HG03095 (cell line): ENCODE results near the gene PRMT5.
"Not testable (repeated sequence)": the region's sequence is repeated elsewhere in the genome, so short reads cannot be mapped to it uniquely, and the experiment has no call there.

Experiments used
- ATAC-seq: cut with Tn5 transposase; IDR thresholded peaks from one replicate; pipeline ENCODE4 v1.9.1; 2021; ENCODE audit warnings: moderate library complexity; ENCODE audit not compliant: unreplicated experiment

PRMT5 gene

DNA sequence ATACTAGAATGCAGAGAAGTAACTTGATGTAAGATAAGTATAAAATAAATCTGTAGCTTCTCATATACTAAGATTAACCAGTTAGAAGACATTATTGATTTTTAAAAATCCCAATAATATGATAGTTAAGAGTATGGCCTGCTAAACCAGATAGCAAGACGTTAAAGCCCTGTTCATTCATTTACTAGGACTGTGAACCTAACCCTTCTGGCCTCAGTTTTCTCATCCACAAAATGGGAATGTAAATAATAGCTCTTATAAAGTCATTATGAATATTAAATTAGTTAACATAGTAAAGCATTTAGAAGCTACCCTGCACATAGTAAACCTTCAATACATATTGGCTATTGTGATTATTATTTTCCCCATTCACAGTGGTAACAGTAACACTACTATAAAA, 6.0 kb upstream of the PRMT5 start:
- no peak for ATAC-seq

DNA sequence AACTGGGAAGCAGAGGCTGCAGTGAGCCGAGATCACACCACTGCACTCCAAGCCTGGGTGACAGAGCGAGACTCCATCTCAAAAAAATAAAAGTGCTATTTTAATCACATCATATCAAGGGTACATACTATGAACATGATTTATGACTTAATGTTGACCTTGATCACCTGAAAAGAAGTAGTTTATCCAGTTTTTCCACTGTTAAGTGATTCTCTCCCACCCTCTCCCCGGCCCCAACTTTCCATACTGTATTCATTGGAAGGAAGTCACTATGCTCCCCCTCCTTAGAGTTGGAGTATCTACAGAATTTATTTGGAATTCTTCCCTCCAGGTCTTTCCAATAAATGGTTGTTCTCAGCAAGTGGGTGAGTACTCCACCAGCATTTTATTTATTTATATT, 3.0 kb upstream of the PRMT5 start:
- ATAC-seq: no peak

DNA sequence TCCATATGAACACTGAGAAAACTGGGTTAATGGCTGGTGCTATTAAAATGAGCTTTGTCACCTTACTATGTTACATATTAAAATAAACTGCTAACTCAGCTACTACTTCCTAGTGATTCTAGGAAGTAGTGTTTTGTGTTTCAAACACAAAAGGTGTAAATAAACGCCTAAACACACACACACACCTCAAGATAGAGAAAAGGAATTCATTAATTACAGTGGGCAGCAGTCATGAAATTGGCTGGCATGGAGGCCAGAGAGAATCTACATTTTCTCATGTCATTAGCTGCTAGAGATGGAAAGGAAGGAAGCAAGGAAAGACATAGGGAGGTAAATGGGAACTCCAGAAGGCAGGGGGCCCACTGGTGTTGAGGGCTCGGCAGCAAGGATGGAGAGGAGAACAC, 787 bp upstream of the PRMT5 start:
- no peak for ATAC-seq

DNA sequence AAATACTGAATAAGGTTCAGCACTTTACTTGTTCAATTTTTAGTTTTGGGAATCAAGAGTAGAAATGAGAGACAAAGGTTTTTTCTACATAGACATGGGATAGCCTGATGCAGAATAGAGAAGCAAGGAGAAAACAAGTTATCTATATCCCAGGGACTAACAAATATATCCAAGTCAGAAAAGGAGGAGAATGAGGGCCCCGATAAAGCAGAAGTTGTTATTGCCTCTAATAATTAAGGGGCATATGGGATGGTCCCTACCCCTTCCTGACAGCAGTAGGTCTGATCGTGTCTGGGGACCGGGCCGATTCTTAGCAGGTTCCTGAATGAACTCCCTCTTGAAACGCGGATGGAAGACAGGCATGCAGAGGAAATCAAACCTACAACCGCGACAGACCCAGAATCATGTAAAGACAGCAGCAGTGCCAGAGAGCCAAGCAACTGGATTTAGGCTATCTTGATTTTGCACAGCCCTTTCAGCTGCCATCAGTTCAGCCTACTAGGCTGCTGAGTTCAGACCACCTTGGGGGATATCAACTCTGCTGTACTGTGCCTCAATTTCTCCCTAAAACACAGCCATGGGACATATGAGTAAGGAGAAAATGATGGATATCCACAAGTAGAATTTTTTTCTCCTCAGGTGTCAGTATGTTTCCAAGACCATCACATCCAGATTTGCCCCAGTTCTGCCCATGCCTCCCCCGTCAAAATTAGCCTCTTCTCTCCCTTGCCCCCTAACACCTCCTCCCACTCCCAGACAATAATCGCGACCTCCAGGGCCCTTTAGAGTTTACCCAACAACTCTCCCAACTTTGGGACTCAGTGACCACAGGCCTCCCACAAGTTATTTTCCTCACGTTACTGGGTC, 706 bp downstream of the PRMT5 start:
- ATAC-seq: no peak

DNA sequence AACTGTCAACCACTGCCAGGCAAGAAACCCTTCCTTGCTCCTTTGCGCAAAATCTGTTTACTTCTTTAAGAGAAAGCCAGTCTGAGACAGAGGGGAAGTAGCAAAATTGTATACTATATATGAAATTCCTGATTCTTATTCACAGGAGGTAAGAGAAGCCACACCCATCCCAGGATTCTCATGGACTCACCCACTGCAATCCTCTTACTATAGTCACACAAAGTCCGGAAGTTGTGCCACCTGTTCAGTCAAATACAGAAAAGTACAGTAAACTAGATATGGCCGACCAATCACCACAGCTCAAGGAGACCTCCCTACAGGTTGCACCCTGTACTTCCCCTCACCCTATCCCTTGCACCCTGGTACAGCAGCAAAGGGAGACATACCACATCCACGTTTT, 2.9 kb downstream of the PRMT5 start:
- ATAC-seq: no peak

DNA sequence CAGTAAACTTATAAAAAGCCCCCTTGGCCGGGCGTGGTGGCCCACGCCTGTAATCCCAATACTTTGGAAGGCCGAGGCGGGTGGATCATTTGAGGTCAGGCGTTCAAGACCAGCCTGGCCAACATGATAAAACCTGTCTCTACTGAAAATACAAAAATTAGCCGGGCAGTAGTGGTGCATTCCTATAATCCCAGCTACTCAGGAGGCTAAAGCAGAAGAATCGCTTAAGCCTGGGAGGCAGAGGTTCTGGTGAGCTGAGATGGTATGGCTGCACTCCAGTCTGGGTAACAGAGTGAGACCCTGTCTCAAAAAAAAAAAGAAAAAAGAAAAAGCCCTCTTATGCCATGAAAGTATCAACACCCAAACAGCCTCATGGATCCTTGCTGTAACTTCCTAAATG, 3.7 kb downstream of the PRMT5 start:
- ATAC-seq: no peak

DNA sequence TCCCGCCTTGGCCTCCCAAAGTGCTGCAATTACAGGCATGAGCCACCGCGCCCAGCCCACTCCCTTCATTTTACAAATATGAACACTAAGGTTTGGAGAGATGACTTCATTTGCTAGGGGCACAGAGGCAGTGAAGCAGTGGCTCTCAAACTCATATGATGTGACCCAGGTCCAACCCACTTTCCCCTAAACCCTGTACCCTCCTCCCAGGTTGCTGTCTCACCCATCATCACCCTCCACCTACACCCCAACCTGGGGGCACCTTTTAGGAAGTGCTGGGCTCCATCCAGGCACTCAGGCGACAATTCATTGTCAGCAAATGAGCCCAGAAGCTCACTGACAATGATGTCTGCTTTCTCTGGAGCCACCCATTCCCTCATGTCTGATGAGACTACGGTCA, 5.4 kb downstream of the PRMT5 start:
- no peak for ATAC-seq

DNA sequence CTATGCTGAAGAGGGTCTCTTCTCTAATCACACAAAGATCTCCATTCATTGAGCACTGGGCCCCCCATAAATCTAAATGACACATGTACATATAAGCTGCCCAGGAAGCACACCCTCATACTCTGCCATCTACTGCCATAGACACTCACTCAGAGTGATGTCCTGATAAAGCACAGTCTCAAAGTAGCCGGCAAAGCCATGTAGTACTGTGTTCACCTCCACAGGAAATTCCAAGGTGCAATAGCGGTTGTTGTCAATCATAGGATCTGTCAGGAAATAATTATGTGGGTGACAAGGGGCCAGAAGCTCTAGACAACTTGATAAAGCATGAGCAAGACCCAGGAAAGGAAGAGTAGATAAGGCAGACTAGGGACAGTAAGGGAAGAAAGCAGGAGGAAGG, 6.9 kb downstream of the PRMT5 start:
- no peak for ATAC-seq

DNA sequence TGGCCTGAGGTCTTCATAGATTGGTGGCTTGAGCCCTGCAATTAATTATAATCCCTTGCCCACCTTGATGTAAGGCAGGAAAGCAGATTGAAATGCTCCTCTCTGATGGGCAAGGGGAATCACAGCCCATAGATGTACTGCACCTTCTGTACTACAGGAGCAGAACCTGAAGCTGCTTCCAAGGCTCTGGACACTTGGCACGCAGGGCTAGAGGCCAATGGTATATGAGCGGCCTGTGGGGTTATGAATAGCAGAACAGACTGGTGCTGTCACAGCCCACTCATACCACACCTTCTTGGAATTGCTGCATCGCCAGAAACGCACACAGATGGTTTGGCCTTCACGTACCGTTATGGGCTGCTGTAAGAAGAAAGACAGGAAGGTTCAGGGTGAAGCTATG, 8.5 kb downstream of the PRMT5 start:
- no peak for ATAC-seq

DNA sequence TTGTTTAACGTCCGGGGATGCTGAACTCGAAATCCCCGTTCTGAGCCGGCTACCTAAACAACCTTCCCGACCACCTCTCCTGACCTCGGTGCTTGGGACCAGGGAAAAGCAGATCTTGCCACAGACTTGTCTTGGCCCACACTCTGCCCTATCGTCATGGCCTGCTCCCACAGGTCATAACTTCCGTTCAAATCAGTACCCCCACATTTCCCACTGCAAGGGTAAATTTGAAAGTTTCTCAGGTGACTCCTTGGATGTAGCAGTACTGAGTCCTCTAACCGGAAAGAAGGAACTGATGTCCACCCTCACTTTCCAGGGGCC, 9.6 kb downstream of the PRMT5 start:
- no peak for ATAC-seq

DNA sequence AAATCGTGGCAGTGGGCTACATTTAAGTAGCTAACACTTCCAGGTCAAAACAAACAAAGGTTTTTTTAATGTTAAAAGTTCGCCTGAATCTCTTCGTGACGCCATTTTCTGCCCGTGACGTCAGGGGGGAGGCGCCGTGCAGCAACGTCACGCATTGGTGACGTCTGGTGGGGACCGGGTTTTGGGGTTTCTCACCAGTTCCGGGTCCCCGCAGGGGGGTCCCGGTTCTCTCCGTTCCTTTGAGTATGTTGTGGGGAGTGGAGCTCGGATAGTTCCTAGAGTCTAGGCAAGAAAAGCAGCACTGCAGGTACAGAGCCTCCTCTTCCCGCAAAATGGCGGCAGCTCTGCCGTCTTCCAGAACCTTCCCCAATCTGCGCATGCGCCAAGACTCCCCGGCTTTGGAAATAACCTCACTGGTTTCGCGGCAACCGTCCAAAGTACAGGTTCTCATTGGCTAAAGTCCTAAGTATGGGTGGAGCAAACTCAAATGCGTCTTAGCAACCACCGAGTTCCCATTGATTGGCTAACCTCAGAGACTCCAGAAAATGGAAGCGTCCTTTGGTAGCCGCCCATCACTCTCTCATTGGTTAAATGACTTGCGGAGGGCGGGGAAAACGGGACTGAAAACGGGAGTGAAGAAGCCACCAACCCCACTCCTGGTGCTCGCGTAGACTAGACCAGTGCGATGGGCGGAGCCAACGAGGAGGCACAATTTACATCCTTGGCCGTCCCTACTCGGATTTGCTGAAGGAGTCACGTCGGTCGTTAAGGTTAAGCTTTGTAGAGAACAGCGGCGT, 10.2 kb downstream of the PRMT5 start, which contains the start of gene RBM23:
TSS of gene RBM23 (minus strand) at position 346 of the 797 bp plus-strand sequence.
- peak; percentile 86 for ATAC-seq

DNA sequence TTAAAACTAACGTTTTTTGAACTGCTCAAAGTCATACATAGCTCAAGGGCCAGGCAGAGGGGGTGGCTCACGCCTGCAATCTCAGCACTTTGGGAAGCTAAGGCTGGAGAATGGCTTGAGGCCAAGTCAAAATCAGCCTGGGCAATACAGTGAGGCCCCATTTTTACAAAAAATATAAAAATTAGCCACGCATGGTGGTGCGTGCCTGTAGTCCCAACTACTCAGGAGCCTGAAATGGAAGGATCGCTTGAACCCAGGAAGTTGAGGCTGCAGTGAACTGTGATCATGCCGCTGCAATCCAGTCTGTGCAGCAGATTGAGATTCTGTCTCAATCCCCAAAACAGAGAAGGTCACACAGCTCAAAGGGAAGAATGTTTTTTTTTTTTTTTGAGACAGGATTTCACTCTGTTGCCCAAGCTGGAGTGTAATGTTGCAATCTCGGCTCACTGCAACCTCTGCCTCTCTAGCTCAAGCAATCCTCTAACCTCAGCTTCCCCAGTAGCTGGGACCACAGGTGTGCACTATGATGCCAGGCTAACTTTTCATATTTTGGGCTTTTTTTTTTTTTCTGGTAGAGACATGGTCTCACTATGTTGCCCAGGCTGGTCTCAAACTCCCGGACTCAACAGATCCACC, 13.2 kb downstream of the PRMT5 start:
- ATAC-seq: no peak

DNA sequence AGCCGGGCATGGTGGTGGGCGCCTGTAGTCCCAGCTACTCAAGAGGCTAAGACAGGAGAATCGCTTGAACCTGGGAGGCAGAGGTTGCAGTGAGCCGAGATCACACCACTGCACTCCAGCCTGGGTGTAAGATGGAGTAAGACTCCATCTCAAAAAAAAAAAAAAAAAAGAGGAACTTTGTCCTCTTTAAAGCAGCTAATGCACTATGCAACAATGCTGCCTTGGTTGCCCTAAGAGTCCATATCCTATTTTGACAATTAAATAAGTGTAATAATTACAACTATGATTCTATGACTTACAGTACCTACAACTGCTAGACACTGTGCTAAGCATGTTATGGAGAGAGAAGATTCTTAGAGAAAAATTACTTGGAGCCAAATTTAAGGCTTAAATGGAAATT, 14.3 kb downstream of the PRMT5 start:
- not testable (repeated sequence) for ATAC-seq

DNA sequence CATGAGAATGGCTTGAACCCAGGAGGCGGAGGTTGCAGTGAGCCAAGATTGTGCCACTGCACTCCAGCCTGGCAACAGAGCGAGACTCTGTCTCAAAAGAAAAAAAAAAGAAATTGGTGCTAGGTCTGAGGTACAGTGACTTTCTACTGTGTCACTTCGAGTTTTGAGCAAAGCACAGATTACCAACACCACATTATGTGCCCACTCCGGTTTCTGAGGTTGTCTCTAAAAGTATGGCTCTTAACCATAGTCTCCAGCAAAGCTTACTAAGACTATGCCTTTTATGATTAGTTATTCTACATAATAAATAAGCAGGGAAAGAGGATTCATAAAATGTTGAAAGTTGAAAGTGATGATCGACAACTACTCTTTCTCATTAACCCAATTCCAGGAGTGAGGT, 18.3 kb downstream of the PRMT5 start:
- no peak for ATAC-seq

DNA sequence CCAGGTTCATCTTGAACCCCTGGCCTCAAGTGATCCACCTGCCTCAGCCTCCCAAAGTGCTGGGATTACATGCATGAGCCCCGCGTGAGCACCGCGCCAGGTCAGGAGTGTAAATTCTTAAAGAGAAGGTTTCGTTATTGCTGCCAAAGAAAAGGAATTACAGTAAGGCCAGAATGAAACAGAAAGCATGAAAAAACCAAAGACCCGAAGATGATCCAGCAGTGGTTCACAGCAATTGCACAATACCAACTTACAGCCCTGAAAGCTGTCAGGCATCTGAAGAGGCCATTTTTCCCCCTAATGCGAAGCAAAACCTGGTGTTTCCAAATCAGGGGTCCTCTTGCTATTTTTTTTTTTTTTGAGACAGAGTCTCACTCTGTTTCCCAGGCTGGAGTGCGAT, 20.6 kb downstream of the PRMT5 start:
- no peak for ATAC-seq

DNA sequence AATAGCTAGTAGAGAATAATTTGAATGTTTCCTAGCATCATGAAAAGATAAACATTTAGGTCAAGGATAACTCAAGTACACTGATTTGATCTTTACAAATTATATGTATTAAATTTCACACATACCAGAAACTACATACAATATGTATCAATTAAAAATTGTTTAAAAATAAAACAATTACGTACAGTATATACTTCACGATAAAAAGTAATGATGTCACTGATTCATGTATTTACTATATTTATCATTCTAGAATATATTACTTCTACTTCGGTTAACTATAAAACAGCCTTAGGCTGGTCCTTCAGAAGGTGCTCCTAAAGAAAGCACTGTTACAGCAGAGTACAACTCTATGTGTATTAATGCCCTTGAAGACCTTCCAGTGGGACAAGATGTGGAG, 21.7 kb downstream of the PRMT5 start:
- no peak for ATAC-seq

DNA sequence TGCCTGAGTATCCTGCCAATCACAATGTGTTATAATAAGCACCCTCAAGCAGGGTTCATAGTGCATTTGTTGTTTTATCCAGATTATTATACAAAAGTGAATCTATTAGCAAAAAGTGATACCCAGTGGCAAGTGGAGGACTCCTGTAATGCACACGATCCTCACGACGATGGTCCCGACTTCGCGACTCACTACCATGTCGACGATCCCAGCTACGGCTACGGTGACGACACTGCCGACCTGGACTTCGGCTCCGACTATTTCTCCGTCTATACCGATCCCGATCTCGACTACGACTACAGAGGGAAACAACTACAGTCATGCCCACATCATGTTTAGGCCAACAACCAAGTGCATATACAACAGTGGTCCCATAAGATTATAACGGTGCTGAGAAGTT, 23.1 kb downstream of the PRMT5 start:
- no peak for ATAC-seq

DNA sequence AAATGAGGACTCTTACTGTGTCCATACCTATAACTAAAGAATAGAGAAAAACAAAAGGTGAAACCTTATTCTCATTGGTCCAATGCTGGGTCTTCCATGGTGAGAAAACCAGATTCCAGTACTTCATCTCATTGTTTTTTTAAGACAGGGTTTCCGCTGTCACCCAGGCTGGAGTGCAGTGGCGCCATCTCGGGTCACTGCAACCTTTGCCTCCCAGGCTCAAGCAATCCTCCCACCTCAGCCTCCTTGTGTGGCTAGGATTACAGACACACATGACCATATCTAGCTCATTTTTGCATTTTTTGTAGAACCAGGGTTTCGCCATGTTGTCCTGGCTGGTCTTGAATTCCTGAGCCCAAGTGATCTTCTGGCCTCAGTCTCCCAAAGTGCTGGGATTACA, 23.5 kb downstream of the PRMT5 start:
- no peak for ATAC-seq

DNA sequence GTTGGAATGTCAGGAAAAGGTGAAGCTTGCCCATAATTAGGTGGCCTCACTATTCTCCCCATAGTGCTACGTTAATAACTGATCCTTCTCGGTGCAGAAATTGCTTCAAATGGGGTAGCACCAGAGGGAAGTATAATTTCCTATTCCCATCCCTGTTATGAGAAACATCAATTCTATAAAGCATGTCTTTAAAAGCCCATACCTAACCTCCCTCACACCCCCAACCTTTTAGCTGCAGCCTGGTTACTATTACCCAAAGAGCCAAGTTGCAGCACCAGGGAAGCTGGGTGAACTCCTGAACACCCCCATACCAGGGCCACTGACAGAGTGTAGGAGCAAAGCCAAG, 25.5 kb downstream of the PRMT5 start:
- no peak for ATAC-seq

DNA sequence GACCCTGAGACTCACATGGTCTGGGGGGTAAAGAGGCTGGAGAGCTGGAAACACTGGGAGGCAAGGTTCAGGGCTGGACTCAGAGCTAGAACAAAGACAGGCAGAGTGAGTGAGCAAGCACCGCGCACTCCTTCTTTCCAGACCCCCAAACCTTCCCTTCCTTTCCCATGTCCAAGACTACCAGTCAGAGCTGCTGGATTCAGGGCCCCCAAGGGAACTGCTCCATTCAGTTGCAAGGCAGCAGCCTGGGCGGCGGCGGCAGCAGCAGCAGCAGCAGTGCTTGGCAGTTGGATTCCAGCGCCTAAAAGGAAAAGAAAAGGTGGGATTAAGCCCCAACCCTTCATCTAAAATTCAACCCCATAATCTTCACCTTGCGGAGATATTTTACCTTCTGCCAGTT, 27.4 kb downstream of the PRMT5 start:
- no peak for ATAC-seq

DNA sequence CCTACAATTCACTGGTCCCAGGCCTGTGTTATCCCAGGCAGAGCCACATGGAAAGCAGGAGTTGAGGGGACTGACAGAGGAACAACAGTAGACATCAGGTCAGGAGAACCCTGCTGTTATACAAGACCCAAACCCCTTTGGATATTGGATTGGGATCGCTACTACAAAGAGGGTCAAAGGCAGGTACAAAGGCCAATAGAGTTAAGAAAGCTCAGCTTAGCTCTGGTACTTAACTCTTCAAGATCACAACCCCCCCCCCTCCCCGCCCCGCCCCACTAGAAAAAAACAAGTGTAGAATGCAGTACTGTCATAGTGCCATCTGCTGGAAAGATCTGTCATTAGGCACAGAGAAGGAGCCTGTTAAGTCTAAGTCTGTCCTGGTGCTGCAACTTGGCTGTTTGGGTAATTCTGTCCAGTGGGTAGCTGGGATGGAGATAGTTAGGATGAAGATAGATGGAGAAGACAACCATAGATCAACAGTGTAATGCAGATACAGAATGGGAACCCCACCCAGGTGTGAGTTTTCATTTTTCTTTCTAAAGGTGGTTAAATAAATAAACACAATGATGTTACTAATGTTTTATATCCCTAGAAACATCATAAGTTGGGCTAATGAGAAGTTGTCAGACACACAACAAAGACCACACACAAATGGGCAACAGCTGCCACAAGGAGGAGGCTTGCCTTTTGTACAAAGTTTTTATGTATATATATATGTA, 28.9 kb downstream of the PRMT5 start:
- ATAC-seq: no peak
